Measurements from ENCODE around the gene ZSCAN5B. TPM values are rescaled to one million over a fixed set of nuclear protein-coding genes. Genes with fewer than 3 reads are reported as not detected.
"Not testable (repeated sequence)": the region's sequence is repeated elsewhere in the genome, so short reads cannot be mapped to it uniquely, and the experiment has no call there.

The ZSCAN5B gene
- total RNA-seq, 2 experiments from 2014 or later, result not detected

DNA sequence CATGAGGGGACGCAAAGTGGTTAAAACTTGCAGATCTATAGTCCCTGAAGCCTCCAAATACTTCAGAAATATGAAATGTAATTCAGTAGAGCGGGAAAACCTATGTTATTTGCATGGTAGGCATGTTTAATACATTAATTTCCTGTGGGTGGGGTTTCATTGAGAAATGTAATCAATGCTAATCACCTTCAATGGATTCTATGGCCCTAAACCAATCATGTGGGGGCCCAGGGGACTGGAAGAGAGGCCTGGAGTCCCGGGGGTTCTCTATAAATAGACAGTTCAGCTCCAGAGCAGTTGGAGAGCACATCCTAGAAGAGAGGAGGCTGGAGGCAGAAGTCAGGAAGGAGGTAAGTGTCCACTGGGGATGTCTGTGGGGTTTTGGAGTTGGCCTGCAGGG is 4.4 kb upstream of the ZSCAN5B start, which contains the start of gene ZSCAN5C:
ZSCAN5C (plus strand) TSS at position 301 of the 400 bp plus-strand sequence. CDS start 3,641 bp downstream, outside the sequence.
- Mint-ChIP-seq H3K36me3 (ENCODE audit: low read depth) (no peaks in the 10 kb centered on the region), H3K4me1 (no peaks in the 10 kb centered on the region), H3K4me3 (no peak within 1 kb of the TSS), H3K27ac (no peak within 1 kb of the TSS), H3K27me3 (no peaks in the 10 kb centered on the region), H3K9me3 (no peaks in the 10 kb centered on the region)
- ChIA-PET CTCF (no interaction called here), POLR2A (no interaction called here)
- no peak for DNase-seq

DNA sequence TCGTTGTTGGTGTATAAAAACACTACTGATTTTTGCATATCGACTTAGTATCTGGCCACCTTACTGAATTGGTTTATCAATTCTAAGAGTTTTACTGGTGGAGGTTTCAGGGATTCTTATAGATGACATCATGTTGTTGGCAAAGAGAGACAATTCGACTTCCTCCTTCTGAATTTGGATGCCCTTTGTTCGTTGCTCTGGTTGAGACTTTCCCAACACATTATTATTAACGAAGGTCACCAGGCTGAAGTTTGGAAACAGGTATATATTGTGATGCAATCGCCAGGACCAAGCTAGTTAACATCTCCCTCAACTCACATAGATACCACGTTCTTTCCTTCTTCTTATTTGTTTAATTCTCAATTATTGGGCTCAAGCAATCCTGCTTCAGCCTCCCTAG is 2.1 kb upstream of the ZSCAN5B start:
- Mint-ChIP-seq H3K9me3 (no peaks in the 10 kb centered on the region), H3K27me3 (no peaks in the 10 kb centered on the region), H3K36me3 (ENCODE audit: low read depth) (no peaks in the 10 kb centered on the region), H3K4me3 (no peak overlapping the region), H3K4me1 (no peaks in the 10 kb centered on the region), H3K27ac (no peak overlapping the region)
- DNase-seq, result no peak
- ChIA-PET POLR2A (no interaction called here), CTCF (interaction anchor here (1.0 kb wide), 1 partner anchor 133 kb away, joined by 3 read pairs; no protein-coding TSS in a partner anchor)

DNA sequence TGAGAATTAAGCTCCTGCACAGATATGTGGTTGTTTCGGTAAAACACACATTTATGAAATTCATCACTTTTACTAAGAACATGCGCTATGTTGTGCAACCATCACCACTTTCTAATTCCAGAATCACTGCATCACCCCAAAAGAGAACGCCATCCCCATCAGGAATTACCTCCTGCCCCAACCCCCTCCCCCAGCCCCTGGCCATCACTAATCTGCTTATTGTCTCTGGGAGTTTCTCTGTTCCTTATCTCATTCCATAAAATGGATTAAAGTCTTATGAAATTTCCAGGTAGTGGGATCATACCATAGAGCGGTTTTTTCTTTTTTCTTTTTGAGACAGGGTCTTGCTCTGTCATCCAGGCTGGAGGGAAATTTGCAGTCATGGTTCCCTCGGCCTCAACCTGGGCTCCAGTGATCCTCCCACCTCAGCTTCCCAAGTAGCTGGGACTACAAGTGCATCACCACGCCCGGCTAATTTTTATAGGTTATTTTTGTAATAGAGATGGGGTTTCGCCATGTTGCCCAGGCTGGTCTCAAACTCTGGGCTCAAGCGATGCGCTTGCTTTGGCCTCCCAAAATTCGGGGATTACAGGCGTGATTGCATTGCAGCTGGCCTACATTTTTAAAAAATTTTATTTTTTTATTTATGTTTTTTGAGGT is 3.5 kb downstream of the ZSCAN5B start:
- ChIA-PET CTCF (interaction anchor here (1.5 kb wide), 1 partner anchor 59 kb away, joined by 4 read pairs; no protein-coding TSS in a partner anchor), POLR2A (no interaction called here)
- no peak overlapping the region for H3K4me3 Mint-ChIP-seq
- no peaks in the 10 kb centered on the region for H3K4me1 Mint-ChIP-seq
- no peaks in the 10 kb centered on the region for H3K27me3 Mint-ChIP-seq
- H3K9me3 Mint-ChIP-seq, result no peaks in the 10 kb centered on the region
- H3K36me3 Mint-ChIP-seq (ENCODE audit: low read depth), result no peaks in the 10 kb centered on the region
- no peak overlapping the region for H3K27ac Mint-ChIP-seq
- no peak for DNase-seq

DNA sequence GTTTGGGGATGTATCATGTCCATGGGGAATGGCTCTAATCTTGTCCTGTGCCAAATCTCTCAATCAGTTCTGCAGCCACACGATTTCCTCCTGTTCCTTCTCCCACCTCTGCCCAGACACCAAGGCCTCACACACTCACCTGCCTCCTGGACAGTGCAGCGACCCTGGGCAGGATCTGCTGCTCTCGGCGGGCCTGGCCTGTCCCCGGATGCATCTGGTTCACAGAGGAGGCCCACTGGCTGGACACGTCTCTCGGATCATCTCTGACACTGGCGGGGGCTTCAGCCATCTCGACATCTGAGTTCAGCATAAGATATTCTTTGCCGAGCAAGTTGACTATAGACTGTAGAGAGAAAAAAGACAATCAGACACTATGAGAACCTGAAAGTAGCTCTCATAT is 5.9 kb downstream of the ZSCAN5B start:
- Mint-ChIP-seq H3K36me3 (ENCODE audit: low read depth) (no peaks in the 10 kb centered on the region), H3K27me3 (no peaks in the 10 kb centered on the region), H3K27ac (no peak overlapping the region), H3K4me3 (no peak overlapping the region), H3K9me3 (no peaks in the 10 kb centered on the region), H3K4me1 (no peaks in the 10 kb centered on the region)
- POLR2A ChIA-PET, result no interaction called here
- DNase-seq, result no peak
- CTCF ChIA-PET, result no interaction called here

DNA sequence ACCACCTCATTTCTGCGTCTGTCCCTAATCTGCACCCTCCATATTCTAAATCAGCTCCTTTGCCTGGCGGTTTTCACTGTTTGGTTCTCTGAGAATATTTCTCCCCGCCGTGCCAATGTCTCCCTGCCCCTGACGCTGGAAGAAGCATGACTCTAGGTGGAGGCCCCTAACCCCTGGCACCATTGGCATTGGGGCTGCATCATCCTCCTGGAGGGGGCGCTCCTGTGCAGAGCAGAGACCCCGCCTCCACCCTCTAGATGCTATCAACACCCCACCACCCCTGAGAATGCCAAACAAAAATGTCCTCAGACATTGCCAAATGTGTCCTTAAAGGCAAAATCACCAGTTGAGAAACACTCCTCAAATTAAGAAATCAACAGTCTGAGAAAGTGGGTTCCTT is 6.5 kb downstream of the ZSCAN5B start:
- Mint-ChIP-seq H3K4me3 (no peak overlapping the region), H3K27ac (no peak overlapping the region), H3K27me3 (no peaks in the 10 kb centered on the region), H3K36me3 (ENCODE audit: low read depth) (no peaks in the 10 kb centered on the region), H3K9me3 (no peaks in the 10 kb centered on the region), H3K4me1 (no peaks in the 10 kb centered on the region)
- CTCF ChIA-PET, result no interaction called here
- no peak for DNase-seq
- POLR2A ChIA-PET, result no interaction called here

DNA sequence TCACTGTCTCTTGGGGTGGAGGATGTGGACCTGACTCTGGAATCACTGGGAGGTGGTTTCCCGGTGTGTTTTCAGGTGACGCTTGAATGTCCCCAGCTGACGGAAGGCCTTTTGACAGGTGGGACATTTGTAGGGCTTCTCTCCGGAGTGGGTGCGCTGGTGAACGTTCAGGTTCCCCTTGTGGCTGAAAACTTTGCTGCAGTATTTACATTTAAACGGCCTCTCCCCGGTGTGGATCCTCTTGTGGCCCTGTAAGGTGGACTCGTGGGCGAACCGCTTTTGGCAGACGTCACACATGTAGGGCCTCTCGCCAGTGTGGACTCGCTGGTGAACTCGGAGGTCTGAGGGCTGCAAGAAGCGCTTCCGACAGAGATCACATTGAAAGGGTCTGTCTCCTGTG is 7.8 kb downstream of the ZSCAN5B start:
- Mint-ChIP-seq H3K4me1 (peaks cover 6% of the 10 kb centered on the region), H3K27me3 (no peaks in the 10 kb centered on the region), H3K4me3 (no peak overlapping the region), H3K9me3 (no peaks in the 10 kb centered on the region), H3K36me3 (ENCODE audit: low read depth) (no peaks in the 10 kb centered on the region), H3K27ac (no peak overlapping the region)
- ChIA-PET POLR2A (no interaction called here), CTCF (no interaction called here)
- no peak for DNase-seq

DNA sequence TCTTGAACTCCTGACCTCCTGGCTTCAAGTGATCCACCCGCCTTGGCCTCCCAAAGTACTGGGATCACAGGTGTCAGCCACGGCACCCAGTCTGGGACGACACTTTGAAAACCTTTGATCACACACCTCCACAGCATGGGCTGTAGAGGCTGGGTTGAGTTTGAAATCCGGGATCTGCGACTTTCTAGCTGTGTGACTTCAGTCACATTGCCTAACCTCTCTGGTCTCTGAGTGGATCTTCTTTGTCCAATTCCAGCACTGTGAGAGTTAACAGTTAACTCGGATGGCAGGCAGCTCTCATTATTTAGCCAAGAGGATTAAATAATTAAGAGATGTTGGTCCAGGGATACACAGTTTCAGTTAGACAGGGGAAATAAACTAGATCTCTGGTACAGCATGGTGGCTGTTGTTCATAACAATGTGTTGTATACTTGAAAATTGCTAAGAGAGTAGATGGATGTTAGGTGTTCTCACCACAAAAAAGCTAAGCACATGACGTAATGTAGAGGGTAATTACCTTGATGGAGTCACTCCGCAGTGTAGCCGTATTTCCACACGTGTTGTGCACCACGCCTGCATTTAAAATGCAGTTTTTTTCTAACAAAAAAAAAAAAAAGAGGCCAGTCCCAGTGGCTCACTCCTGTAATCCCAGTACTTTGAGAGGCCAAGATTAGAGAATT is 19.9 kb downstream of the ZSCAN5B start:
- no peaks in the 10 kb centered on the region for H3K36me3 Mint-ChIP-seq (ENCODE audit: low read depth)
- H3K27me3 Mint-ChIP-seq, result no peaks in the 10 kb centered on the region
- H3K9me3 Mint-ChIP-seq, result no peaks in the 10 kb centered on the region
- no peak for DNase-seq
- no peak overlapping the region for H3K4me3 Mint-ChIP-seq
- H3K27ac Mint-ChIP-seq, result no peak overlapping the region
- no peaks in the 10 kb centered on the region for H3K4me1 Mint-ChIP-seq
- CTCF ChIA-PET, result interaction anchor here (0.6 to 0.7 kb wide), 2 partner anchors 112 to 749 kb away, joined by 3 to 4 read pairs; no protein-coding TSS in a partner anchor
- POLR2A ChIA-PET, result interaction anchor here (0.6 to 1.2 kb wide), 2 partner anchors 54 to 57 kb away, joined by 3 read pairs; partner anchors contain the start of gene ZNF787

DNA sequence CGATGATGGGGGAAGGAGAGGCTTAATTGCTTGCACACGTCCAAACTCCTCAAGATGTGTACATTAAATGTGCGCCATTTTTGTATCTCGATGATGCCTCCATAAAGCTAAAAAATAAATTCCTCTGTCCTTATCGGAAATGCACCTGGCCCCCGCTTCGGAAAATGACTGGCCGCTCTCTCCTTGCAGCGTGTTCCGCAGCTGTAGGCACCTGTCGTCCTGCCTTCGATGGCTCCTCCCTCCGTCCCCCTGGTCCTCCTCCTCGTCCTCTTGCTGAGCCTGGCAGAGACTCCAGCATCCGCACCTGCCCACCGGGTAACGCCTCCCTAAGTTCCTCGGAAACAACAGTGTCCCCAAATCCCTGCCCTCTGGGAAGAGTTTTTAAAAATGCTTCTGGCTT is 20.7 kb downstream of the ZSCAN5B start:
- DNase-seq, result no peak
- H3K36me3 Mint-ChIP-seq (ENCODE audit: low read depth), result no peaks in the 10 kb centered on the region
- no peak overlapping the region for H3K27ac Mint-ChIP-seq
- POLR2A ChIA-PET, result no interaction called here
- CTCF ChIA-PET, result interaction anchor here (0.7 kb wide), 1 partner anchor 111 kb away, joined by 3 read pairs; no protein-coding TSS in a partner anchor
- H3K4me1 Mint-ChIP-seq, result peaks cover under 1% of the 10 kb centered on the region
- no peaks in the 10 kb centered on the region for H3K9me3 Mint-ChIP-seq
- H3K4me3 Mint-ChIP-seq, result no peak overlapping the region
- H3K27me3 Mint-ChIP-seq, result no peaks in the 10 kb centered on the region

DNA sequence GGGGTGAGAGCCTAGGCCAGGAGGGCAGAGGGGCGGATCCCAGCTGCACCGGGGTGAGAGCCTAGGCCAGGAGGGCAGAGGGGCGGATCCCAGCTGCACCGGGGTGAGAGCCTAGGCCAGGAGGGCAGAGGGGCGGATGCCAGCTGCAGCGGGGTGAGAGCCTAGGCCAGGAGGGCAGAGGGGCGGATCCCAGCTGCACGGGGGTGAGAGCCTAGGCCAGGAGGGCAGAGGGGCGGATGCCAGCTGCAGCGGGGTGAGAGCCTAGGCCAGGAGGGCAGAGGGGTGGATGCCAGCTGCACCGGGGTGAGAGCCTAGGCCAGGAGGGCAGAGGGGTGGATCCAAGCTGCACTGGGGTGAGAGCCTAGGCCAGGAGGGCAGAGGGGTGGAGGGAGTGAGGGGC is 21.3 kb downstream of the ZSCAN5B start:
- DNase-seq; H3K4me3 Mint-ChIP-seq; POLR2A ChIA-PET; H3K4me1 Mint-ChIP-seq; H3K36me3 Mint-ChIP-seq (ENCODE audit: low read depth); H3K27ac Mint-ChIP-seq; H3K9me3 Mint-ChIP-seq; H3K27me3 Mint-ChIP-seq: not testable (repeated sequence)
- CTCF ChIA-PET, result interaction anchor here (0.7 kb wide), 1 partner anchor 110 kb away, joined by 3 read pairs; no protein-coding TSS in a partner anchor

DNA sequence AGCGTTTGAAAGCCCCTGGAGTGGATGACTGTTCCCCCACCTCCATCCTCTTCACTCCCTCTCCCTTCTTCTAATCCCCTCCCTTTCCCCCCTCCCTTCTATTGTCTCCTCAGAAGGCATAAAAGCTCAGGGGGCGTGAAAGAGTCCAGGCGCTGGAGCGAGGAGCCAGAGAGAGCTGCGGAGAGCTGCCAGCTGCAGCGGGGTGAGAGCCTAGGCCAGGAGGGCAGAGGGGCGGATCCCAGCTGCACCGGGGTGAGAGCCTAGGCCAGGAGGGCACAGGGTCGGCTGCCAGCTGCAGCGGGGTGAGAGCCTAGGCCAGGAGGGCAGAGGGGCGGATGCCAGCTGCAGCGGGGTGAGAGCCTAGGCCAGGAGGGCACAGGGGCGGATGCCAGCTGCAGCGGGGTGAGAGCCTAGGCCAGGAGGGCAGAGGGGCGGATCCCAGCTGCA is 21.7 kb downstream of the ZSCAN5B start, which contains the start of gene GALP:
GALP (plus strand) TSS at position 148 of the 447 bp plus-strand sequence. CDS start 1,101 bp downstream, outside the sequence.
- H3K27ac Mint-ChIP-seq; H3K27me3 Mint-ChIP-seq; DNase-seq; POLR2A ChIA-PET; H3K36me3 Mint-ChIP-seq (ENCODE audit: low read depth); H3K4me1 Mint-ChIP-seq; H3K9me3 Mint-ChIP-seq; H3K4me3 Mint-ChIP-seq; CTCF ChIA-PET: not testable (repeated sequence)

DNA sequence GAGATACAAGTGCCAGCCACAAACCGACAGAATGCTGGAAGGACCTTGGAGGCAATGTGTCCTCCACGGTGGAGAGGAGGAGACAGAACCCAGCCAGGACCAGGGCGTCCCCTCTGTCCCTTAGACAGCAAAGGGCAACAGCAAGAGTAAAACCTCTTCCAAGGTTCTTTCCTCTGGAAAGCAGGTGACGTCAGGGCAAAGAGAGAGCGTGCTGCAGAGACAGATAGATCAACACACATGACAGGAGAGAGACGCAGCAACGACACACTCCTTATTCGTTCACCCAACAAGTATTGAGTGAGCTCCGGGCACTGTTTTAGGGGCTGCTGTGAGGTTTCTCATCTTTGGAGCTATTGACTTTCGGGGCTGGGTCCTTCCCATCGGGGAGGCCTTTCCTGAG is 23.0 kb downstream of the ZSCAN5B start:
- POLR2A ChIA-PET, result no interaction called here
- CTCF ChIA-PET, result interaction anchor here (1.0 kb wide), 1 partner anchor 112 kb away, joined by 3 read pairs; no protein-coding TSS in a partner anchor
- Mint-ChIP-seq H3K4me3 (no peak overlapping the region), H3K4me1 (peaks cover 3% of the 10 kb centered on the region), H3K9me3 (no peaks in the 10 kb centered on the region), H3K36me3 (ENCODE audit: low read depth) (no peaks in the 10 kb centered on the region), H3K27ac (no peak overlapping the region), H3K27me3 (no peaks in the 10 kb centered on the region)
- DNase-seq, result no peak

DNA sequence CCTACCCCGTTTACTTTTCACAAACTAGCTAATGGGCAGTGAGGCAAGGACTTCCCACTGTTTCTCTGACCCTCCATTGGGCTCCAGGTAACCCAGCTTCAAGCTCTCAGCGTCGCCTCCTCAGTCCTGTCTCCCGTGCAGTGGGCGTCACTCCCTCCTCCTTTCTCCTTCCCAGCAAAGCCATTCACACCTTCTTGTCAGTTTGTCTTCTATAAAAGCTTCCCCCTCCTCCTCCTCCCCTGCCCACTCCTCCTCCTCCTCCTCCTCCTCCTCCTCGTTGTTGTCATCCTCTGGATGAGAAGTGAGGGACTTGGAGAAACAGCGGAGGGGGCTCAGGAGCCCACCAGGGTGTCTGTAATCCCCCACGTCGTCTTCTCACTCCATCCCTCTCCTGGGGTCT is 23.5 kb downstream of the ZSCAN5B start:
- Mint-ChIP-seq H3K4me3 (no peak overlapping the region), H3K4me1 (peaks cover 3% of the 10 kb centered on the region), H3K36me3 (ENCODE audit: low read depth) (no peaks in the 10 kb centered on the region), H3K27ac (no peak overlapping the region), H3K27me3 (no peaks in the 10 kb centered on the region), H3K9me3 (no peaks in the 10 kb centered on the region)
- ChIA-PET CTCF (interaction anchor here (0.6 to 1.0 kb wide), 3 partner anchors 21 to 112 kb away, joined by 3 read pairs; no protein-coding TSS in a partner anchor), POLR2A (no interaction called here)
- no peak for DNase-seq

DNA sequence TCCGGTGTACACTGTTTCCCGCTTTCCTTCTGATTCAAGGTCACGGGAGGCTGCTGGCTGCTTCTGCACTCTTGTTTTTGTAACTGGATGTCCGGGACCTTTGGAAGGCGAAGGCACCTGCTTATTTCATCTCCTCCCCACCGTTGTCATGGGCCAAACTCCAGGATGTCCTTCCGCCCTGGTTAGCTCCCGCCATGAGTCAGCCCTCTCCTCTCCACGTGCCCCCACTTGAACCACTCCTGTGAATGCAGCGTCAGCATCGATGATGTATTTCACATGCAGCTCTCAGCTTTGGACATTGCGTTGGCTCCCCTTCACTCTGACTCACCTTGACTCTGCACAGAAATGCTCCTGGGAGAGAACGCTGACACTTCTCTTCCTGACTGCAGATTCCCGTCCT is 27.3 kb downstream of the ZSCAN5B start:
- Mint-ChIP-seq H3K4me3 (no peak overlapping the region), H3K27me3 (no peaks in the 10 kb centered on the region), H3K9me3 (no peaks in the 10 kb centered on the region), H3K36me3 (ENCODE audit: low read depth) (no peaks in the 10 kb centered on the region), H3K27ac (no peak overlapping the region), H3K4me1 (peaks cover 3% of the 10 kb centered on the region)
- CTCF ChIA-PET, result interaction anchor here (1.6 to 2.3 kb wide), 3 partner anchors 83 to 104 kb away, joined by 5 to 7 read pairs (median 6); no protein-coding TSS in a partner anchor
- POLR2A ChIA-PET, result no interaction called here
- DNase-seq, result no peak

Measured in activated CD4-positive, alpha-beta memory T cell treated with anti-CD3 and anti-CD28 coated beads, Interleukin-2, amount 10 ng/mL, durations not matched to agents 7 days and 5 days (primary cell).